Measurements from ENCODE around the gene ARRDC3.
A peak's percentile ranks its signal among the peaks of the same experiment; 100 is the strongest.
"Not testable (repeated sequence)": the region's sequence is repeated elsewhere in the genome, so short reads cannot be mapped to it uniquely, and the experiment has no call there.

Gene ARRDC3

GRCh38 chr5:91359962-91360609 lies 23.0 kb downstream of the ARRDC3 start:
- DNase-seq (ENCODE audit: low spot score), result no peak

- DNase-seq (ENCODE audit: low spot score), result no peak
Observed at GRCh38 chr5:91357806-91358205, 25.3 kb downstream of the ARRDC3 start.

GRCh38 chr5:91357012-91357634 lies 26.0 kb downstream of the ARRDC3 start:
- DNase-seq (ENCODE audit: low spot score), result no peak

- DNase-seq (ENCODE audit: low spot score), result not testable (repeated sequence)
Observed at GRCh38 chr5:91354867-91355266, 28.2 kb downstream of the ARRDC3 start.

GRCh38 chr5:91352831-91353695 lies 30.1 kb downstream of the ARRDC3 start:
- DNase-seq (ENCODE audit: low spot score), result no peak

GRCh38 chr5:91345461-91345860 lies 37.7 kb downstream of the ARRDC3 start:
- DNase-seq (ENCODE audit: low spot score), result no peak

GRCh38 chr5:91344661-91345200 lies 38.4 kb downstream of the ARRDC3 start:
- not testable (repeated sequence) for DNase-seq (ENCODE audit: low spot score)

- DNase-seq (ENCODE audit: low spot score), result no peak
Observed at GRCh38 chr5:91343916-91344315, 39.2 kb downstream of the ARRDC3 start.

GRCh38 chr5:91342931-91343330 lies 40.2 kb downstream of the ARRDC3 start:
- not testable (repeated sequence) for DNase-seq (ENCODE audit: low spot score)

GRCh38 chr5:91341154-91341553 lies 42.0 kb downstream of the ARRDC3 start:
- DNase-seq (ENCODE audit: low spot score), result no peak

GRCh38 chr5:91340532-91340931 lies 42.6 kb downstream of the ARRDC3 start:
- DNase-seq (ENCODE audit: low spot score), result no peak

GRCh38 chr5:91339063-91339705 lies 43.9 kb downstream of the ARRDC3 start:
- DNase-seq (ENCODE audit: low spot score), result no peak

GRCh38 chr5:91332267-91333045 lies 50.7 kb downstream of the ARRDC3 start:
- peak; percentile 73 for DNase-seq (ENCODE audit: low spot score)

GRCh38 chr5:91331705-91332104 lies 51.4 kb downstream of the ARRDC3 start:
- DNase-seq (ENCODE audit: low spot score), result no peak

- peak; percentile 77 for DNase-seq (ENCODE audit: low spot score)
Observed at GRCh38 chr5:91329283-91329682, 53.8 kb downstream of the ARRDC3 start.

- no peak for DNase-seq (ENCODE audit: low spot score)
Observed at GRCh38 chr5:91328743-91329142, 54.4 kb downstream of the ARRDC3 start.

GRCh38 chr5:91322981-91323380 lies 60.1 kb downstream of the ARRDC3 start:
- not testable (repeated sequence) for DNase-seq (ENCODE audit: low spot score)

- DNase-seq (ENCODE audit: low spot score), result no peak
Observed at GRCh38 chr5:91319667-91320066, 63.5 kb downstream of the ARRDC3 start.

GRCh38 chr5:91318724-91319123 lies 64.4 kb downstream of the ARRDC3 start:
- no peak for DNase-seq (ENCODE audit: low spot score)

Measured in activated CD4-positive, alpha-beta T cell treated with anti-CD3 and anti-CD28 coated beads, Interleukin-2, Interleukin-4, amounts not matched to agents 100 ng/mL and 50 ng/mL, durations not matched to agents 16 hours and 8 hours (primary cell).